ENCODE results near the gene AMELX.

The AMELX gene

GRCh38 chrX:11334165-11334564, 41.0 kb downstream of the AMELX start:
- no peak for TF ChIP-seq CTCF (IDR thresholded peaks at IDR 0.05; ENCODE audit: borderline replicate concordance, control extremely low read depth, extremely low read depth, insufficient read depth, missing control alignments)
- in situ Hi-C loops (cut with MboI; ENCODE audit: low sequenced_read_pairs, unreplicated experiment) = no loop called here
- no peak for DNase-seq (ENCODE audit: low spot score)

- TF ChIP-seq CTCF (IDR thresholded peaks at IDR 0.05; ENCODE audit: borderline replicate concordance, control extremely low read depth, extremely low read depth, insufficient read depth, missing control alignments) = no peak
- no peak for DNase-seq (ENCODE audit: low spot score)
- in situ Hi-C loops (cut with MboI; ENCODE audit: low sequenced_read_pairs, unreplicated experiment) = no loop called here
Measured at GRCh38 chrX:11336201-11336600, 43.0 kb downstream of the AMELX start.

GRCh38 chrX:11337292-11338009, 44.2 kb downstream of the AMELX start:
- no peak for DNase-seq (ENCODE audit: low spot score)
- no peak for TF ChIP-seq CTCF (IDR thresholded peaks at IDR 0.05; ENCODE audit: borderline replicate concordance, control extremely low read depth, extremely low read depth, insufficient read depth, missing control alignments)
- in situ Hi-C loops (cut with MboI; ENCODE audit: low sequenced_read_pairs, unreplicated experiment) = no loop called here

GRCh38 chrX:11341274-11342201, 48.3 kb downstream of the AMELX start:
- no peak for TF ChIP-seq CTCF (IDR thresholded peaks at IDR 0.05; ENCODE audit: borderline replicate concordance, control extremely low read depth, extremely low read depth, insufficient read depth, missing control alignments)
- in situ Hi-C loops (cut with MboI; ENCODE audit: low sequenced_read_pairs, unreplicated experiment) = no loop called here
- DNase-seq (ENCODE audit: low spot score) = peak; percentile 28

GRCh38 chrX:11342673-11343072, 49.5 kb downstream of the AMELX start:
- no peak for DNase-seq (ENCODE audit: low spot score)
- in situ Hi-C loops (cut with MboI; ENCODE audit: low sequenced_read_pairs, unreplicated experiment) = no loop called here
- no peak for TF ChIP-seq CTCF (IDR thresholded peaks at IDR 0.05; ENCODE audit: borderline replicate concordance, control extremely low read depth, extremely low read depth, insufficient read depth, missing control alignments)

- no peak for DNase-seq (ENCODE audit: low spot score)
- no peak for TF ChIP-seq CTCF (IDR thresholded peaks at IDR 0.05; ENCODE audit: borderline replicate concordance, control extremely low read depth, extremely low read depth, insufficient read depth, missing control alignments)
- in situ Hi-C loops (cut with MboI; ENCODE audit: low sequenced_read_pairs, unreplicated experiment) = no loop called here
Measured at GRCh38 chrX:11346121-11346682, 53.0 kb downstream of the AMELX start.
